HG03060 (cell line): Measurements from ENCODE around the gene OR9A2.

Experiments used
- ATAC-seq: cut with Tn5 transposase; IDR thresholded peaks from one replicate; pipeline ENCODE4 v1.9.1; 2021; ENCODE audit warnings: low read depth, moderate number of reproducible peaks; ENCODE audit not compliant: unreplicated experiment

OR9A2 gene

GRCh38 chr7:143023047-143023446 is 3.9 kb downstream of the OR9A2 start:
- ATAC-seq, result no peak

- ATAC-seq, result no peak
Observed at GRCh38 chr7:143018931-143019330, 8.0 kb downstream of the OR9A2 start.

GRCh38 chr7:143016996-143017395 is 9.9 kb downstream of the OR9A2 start:
- ATAC-seq, result no peak

- ATAC-seq, result no peak
Observed at GRCh38 chr7:143015926-143016490, 10.9 kb downstream of the OR9A2 start.

- peak; percentile 60 for ATAC-seq
Observed at GRCh38 chr7:143015084-143015483, 11.8 kb downstream of the OR9A2 start.

GRCh38 chr7:143013893-143014292 is 13.0 kb downstream of the OR9A2 start:
- ATAC-seq, result no peak

GRCh38 chr7:143013473-143013872 is 13.5 kb downstream of the OR9A2 start:
- no peak for ATAC-seq

DNA sequence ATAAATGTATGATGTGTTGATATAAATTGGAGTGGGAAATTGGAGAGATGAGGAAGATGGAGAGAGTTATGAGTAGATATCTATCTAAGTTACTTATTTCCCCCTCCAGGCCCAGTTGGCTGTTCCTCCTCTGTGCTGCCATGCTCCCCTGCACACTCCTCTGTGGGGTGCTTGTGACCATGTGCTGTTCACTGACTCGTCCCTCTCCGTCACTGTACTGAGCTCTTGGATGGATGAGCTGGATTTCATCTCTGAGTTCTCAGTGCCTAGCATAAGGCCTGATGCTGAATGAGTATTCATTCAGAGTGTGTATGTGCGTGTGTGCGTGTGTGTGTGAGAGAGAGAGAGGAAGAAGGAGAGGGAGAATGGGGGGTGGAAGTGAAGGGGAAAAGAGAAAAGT is 14.5 kb downstream of the OR9A2 start:
- ATAC-seq, result no peak

DNA sequence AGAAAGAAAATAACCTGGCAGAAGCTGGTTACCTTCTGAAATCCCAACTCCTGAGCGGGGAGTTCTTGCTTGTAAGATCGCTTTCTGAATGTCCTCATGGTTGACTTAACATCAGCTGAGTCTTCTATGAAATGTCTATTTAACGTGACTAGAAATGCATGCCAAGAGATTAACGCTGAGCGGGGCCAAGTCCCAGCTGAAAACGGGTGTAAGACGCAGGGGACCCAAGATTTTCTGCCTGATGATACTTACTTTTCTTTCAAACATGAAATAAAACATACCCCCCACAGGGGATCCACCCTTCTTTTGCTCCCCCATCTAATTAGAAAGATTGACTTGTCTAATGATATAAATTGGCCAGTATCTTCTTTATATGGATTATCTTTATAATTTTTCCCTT is 14.9 kb downstream of the OR9A2 start:
- ATAC-seq, result no peak

- peak; percentile 47 for ATAC-seq
Observed at GRCh38 chr7:143008007-143008901, 18.7 kb downstream of the OR9A2 start.

DNA sequence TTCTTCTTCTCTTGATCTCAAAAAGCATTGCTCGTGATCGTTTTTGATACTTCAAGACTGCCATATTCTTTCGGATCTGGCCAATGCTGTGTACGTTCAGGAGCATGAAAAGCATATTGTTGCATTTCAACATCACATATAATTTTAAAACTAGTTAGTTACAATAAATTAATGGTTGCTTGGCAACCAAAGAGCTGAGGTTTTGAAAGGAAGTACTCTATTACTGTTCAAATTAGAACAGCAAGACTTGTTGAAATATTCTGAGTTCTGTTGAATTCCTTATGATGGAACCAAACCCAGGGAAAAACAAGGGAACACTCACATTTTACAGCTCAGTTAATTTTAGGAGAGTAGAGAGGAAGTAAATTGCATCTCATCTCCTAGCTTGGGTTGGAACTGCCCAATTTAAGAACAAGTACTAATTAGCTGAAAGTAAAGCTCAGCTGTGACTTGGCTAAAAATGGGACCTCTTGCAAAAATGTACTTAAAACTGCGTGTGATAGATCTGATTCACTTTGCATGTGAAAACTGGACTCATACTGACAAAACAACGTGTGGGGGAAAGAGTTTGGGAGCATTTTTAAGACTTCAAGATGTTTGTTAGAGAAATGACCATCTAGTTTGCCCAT is 21.2 kb downstream of the OR9A2 start:
- no peak for ATAC-seq

DNA sequence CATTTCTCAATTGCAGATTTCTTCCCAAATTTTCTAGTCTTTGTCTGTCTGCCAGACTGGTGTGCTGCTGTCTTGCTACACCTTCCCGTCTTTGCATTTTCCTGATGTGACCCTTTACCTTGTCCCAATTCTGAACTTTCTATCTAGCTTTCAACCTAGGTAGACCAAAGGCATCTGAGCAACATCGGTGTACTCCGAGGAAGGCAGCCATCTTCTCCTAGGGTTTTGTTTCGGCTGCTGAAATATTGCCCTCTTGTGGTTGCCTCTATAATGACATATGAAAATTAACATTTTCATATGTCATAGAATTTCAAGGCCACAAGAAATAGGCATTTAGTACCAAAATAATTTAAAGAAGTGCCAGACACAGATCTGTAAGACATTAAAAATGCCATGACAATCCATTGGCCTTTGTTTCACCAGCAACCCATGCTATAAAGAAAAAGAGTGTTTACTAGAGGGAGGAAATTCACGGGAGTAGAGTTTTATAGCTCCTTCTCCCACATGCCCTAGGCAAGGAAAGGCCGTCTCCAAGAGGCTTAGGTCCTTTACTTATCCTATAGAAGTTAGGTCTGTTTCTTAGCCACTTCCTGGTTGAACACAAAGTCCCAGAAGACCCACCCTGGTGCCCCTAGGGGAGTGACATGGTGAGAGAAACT is 23.4 kb downstream of the OR9A2 start:
- no peak for ATAC-seq

DNA sequence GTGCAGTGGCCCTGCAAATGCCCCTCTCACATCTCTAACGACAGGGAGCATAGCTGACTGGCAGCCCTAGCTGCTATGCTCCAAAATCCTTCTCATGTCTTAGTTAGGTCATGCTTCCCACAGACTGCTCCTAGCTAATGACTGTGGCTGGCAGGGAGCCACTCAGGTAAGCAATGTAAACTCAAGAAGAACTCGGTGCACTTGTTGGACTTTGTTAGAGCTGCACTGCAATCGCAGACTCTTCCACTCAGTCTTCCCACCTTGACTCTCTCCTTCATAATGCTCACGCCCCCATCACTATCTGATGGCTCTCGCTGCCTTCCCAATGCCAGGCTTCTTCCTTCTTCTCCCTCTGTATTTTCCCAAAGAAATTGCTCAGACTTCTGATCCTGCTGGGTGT is 24.0 kb downstream of the OR9A2 start:
- ATAC-seq, result no peak

DNA sequence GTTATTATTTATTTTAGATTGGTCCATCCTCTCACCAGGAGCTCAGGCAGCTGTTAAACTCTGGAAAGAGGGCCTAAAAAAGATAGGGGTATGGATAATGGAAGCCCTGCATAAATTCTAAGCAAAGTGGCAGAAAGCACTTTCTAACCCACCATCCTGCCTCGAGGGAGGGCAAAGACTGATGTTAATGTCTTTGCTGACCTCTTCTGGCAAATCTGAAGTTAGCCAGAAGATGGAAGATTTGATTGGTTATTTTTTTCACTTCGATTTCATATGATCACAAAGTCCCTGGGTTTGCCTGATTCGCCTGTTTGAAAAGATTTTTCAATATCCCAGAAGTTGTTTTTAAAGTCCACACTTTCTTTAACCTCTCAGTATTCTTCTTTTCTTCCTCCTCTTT is 24.8 kb downstream of the OR9A2 start:
- no peak for ATAC-seq

- ATAC-seq, result no peak
Observed at GRCh38 chr7:143000648-143001047, 26.3 kb downstream of the OR9A2 start.

DNA sequence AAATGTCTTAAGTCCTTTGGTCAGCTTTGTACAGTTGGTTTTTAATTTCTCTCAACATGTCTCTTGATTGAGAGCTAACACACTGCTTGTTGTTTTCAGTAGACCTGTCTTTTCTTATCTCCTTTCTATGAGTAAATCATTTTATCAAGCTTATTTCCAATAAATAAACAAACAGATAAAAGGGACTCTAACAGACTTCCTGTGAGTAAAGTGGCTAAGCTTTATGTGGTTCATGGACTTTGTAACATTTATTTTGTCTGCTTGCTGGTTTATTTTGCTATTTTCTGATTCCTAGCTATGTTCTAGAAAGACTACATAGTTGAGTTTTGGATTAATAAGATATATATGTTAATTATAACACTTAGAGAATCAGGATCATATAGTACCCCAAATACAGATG is 27.1 kb downstream of the OR9A2 start:
- no peak for ATAC-seq

- no peak for ATAC-seq
Observed at GRCh38 chr7:142998966-142999365, 28.0 kb downstream of the OR9A2 start.

DNA sequence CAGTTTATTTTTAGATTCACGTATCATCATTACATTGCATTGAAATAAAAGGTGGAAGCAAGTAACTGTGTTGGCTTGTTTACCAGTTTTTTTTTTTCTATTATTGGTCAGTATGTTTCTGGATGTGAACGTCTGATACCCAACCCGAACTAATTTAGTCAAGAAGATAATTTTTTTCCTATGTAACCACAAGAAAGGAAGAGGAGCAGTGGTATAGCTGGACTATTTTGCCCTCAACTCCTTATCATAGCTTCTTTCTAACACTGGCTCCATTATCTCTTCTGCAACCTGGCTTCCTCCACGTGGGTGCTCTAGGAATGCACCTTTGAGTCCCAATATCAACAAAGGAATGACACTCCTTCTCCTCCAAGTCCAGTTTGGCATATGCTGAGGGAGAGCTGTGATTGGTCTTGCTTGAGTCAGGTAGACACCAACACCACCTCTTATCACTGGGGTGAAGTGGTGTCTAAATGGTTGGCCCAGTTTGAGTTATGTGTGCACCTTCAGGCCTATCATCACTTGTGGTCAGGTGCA is 29.4 kb downstream of the OR9A2 start:
- no peak for ATAC-seq

- no peak for ATAC-seq
Observed at GRCh38 chr7:142992427-142992826, 34.5 kb downstream of the OR9A2 start.

GRCh38 chr7:142984297-142984696 is 42.6 kb downstream of the OR9A2 start:
- no peak for ATAC-seq

DNA sequence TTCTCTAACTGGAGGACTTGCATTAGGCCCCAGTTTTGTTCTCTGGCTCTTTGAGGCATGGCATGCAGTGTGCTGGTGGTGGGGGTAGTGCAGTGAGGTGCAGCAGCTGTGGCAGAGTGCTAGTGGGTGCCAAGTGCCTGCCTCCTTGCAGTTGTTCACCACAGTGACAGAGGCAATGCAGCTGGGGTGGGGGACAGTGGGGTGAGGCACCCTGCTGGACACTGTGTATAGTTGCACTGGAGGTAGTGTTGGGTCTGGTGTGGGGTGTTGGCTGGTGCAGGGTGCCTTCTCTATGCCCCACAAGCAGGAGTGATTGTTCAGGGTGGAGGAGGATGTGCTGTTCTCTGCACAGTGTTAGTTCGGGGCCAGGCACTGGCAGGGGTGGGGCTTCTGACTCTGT is 43.1 kb downstream of the OR9A2 start:
- ATAC-seq, result no peak
